ENCODE measurements around the gene WNT6.

WNT6 gene

DNA sequence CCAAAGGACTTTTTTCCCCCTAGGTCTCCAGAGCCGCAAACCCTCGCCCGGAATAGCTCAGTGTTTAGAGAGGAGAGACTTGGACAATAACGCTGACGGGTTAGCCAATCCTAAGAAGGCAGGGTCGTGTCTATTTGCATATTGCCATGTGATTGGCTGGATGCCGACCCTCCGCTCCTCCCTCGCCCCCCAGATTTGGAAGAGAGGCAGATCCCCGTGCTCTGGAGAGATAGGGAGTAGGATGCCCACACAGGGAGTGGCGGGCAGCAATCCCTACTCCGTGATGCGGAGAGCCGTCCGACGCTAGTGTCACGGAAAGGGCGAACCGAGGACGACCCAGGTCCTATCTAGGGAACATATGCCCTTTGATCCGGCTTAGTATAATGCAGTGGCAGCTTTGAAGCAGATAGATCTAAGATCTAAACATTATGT, 1.4 kb downstream of the WNT6 start:
- TF ChIP-seq, protein P1, sequence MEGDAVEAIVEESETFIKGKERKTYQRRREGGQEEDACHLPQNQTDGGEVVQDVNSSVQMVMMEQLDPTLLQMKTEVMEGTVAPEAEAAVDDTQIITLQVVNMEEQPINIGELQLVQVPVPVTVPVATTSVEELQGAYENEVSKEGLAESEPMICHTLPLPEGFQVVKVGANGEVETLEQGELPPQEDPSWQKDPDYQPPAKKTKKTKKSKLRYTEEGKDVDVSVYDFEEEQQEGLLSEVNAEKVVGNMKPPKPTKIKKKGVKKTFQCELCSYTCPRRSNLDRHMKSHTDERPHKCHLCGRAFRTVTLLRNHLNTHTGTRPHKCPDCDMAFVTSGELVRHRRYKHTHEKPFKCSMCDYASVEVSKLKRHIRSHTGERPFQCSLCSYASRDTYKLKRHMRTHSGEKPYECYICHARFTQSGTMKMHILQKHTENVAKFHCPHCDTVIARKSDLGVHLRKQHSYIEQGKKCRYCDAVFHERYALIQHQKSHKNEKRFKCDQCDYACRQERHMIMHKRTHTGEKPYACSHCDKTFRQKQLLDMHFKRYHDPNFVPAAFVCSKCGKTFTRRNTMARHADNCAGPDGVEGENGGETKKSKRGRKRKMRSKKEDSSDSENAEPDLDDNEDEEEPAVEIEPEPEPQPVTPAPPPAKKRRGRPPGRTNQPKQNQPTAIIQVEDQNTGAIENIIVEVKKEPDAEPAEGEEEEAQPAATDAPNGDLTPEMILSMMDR (conservative IDR thresholded peaks at IDR 0.05; ENCODE audit: low read depth, low read length): no peak
- H3K4me3 ChIP-seq (ENCODE audit: low read length): no peak overlapping the region
- peak; percentile 18 for DNase-seq (ENCODE audit: low read depth)

DNA sequence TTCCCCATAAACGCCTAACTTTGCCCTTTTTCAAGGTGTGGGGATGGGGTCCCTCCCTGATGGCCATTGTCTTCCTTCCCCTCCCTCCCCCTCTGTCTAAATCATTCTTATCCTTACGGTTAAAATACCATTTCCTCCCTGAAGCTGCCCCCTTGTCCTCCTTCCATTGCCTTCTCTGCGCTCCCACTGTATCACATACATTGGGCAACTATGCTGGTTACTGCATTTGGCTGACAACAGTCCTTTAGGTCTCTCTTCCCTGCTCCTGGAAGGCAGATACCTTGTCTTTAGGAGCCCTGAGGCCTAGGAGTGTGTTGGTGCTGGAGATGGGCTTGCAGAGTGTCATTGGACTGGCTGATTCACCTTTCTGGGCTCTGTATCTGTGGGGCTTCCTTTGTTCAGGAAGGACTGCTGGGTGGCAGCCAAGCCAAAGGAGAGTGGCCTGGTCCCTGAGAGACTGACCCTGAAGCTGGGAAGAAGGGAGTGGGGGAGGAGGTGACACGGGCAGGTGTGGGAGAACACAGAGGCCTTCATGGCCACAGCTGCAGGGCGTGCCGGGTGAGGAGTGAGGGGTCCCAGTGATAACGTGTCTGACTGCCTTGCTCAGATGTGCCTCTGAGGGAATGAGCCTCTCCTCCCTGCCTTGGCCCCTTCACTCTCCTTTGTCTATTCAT, 2.2 kb downstream of the WNT6 start:
- H3K4me3 ChIP-seq (ENCODE audit: low read length): no peak overlapping the region
- TF ChIP-seq, protein P1 (conservative IDR thresholded peaks at IDR 0.05; ENCODE audit: low read depth, low read length): no peak
- DNase-seq (ENCODE audit: low read depth): no peak

DNA sequence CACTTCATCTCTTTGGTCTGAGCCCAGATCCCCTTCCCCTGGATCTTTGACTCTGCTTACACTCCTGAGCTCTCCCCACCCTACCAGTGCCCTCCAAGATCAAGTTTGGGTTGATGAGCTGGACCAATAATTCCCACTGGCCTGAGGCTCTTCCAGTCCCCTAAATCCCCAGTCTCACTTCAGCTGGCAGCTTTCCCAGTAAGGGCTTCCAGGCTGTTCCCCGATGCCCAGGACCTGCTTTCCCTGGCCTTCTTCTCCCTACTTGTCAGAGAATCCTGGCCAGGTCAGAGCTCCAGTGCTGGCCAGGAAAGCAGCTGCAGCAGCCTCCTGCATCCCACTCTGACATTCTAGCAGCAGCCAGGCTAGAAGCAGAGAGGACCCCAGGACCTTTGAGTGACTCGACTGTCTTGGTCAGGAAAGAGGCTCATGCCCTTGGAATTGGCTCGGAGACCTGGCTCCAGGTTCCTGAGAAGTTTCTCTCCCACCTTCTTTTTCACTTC, 3.5 kb downstream of the WNT6 start:
- TF ChIP-seq, protein P1 (conservative IDR thresholded peaks at IDR 0.05; ENCODE audit: low read depth, low read length): no peak
- no peak overlapping the region for H3K4me3 ChIP-seq (ENCODE audit: low read length)
- no peak for DNase-seq (ENCODE audit: low read depth)

DNA sequence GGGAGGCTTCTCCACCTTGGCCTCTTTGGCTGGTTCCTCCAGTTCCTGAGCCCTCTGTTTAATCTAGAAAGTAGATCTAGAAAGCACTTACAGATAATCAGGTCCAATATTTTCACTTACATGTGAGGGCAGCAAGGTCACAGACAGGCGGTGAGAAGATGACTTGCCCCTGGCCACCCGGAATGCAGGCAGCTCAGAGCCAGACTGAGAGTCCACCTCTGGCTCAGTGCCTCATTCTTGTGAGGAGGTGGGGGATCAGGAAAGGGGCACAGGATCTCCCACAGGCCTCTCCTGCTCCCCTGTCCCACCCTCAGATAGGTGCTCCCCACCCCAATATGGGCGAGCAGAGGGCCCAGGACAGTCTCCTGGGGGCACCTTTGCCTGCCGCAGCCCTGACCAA, 5.8 kb downstream of the WNT6 start:
- TF ChIP-seq, protein P1 (conservative IDR thresholded peaks at IDR 0.05; ENCODE audit: low read depth, low read length): no peak

DNA sequence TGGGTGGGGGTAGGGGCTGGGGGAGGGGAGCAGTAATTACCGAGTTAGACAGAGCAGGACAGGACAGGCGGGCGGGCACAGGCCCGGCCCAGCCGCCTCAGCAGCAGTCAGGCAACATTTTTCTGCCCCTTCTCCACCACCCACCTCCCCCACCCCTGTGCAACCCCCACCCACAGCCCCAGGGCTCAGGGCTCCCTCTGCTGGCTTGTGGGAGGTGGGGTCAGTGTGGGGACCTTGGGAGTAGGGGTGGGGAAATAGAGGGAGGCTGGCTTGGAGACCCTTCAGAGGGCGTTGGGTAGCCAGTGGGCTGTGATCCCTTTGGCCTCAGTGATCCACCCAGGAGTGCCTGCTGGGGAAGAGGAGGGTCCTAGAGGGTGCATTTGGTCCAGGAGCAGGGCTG, 6.4 kb downstream of the WNT6 start:
- DNase-seq (ENCODE audit: low read depth): no peak
- H3K4me3 ChIP-seq (ENCODE audit: low read length): no peak overlapping the region
- TF ChIP-seq, protein P1 (conservative IDR thresholded peaks at IDR 0.05; ENCODE audit: low read depth, low read length): no peak

More for the DNA sequence above, 5.8 kb downstream of the WNT6 start:
- H3K4me3 ChIP-seq (ENCODE audit: low read length): no peak overlapping the region
- DNase-seq (ENCODE audit: low read depth): no peak

DNA sequence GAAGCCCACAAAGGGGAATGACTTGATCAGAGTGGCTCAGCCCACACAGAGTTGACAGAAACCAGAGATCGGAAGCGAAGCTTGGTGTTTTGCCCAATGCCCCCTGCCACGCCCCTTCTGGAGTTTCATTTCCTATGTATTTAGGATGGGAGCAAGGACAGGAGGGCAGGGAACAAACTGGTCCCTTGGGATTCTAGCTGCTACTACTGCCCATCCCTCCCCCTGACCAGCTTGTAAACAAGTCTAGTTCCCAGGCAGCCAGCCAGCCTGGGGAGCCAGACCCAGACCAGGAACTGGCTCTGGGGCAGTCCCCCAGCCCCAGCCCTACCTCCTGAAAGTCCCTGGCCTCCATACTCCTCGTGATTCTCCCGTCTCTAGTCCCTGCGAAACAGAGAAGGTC, 8.3 kb downstream of the WNT6 start:
- H3K4me3 ChIP-seq (ENCODE audit: low read length): no peak overlapping the region
- DNase-seq (ENCODE audit: low read depth): no peak
- TF ChIP-seq, protein P1 (conservative IDR thresholded peaks at IDR 0.05; ENCODE audit: low read depth, low read length): no peak

DNA sequence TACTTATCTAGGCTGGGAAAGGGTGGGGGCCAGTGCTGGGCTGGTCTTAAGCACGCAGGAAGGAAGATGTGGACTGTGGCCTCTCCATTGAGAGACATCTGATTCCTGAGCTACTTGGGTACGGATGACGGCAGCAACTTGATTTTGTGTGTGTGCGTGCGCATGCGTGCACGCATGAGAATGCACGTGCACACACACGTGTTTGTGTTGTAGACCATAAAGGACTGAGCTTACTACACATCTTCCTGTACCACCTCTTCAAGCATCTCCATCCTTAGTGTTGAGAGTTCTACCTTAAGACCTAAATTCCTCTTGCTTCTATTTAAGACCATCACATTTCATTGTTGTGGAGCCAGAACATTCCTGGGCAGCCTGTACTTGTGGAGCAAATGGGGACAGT, 9.5 kb downstream of the WNT6 start:
- no peak overlapping the region for H3K4me3 ChIP-seq (ENCODE audit: low read length)
- DNase-seq (ENCODE audit: low read depth): no peak
- TF ChIP-seq, protein P1 (conservative IDR thresholded peaks at IDR 0.05; ENCODE audit: low read depth, low read length): no peak
